NCI-H226 (cell line): ENCODE results near the gene SOCS6.
"Not testable (repeated sequence)": the region's sequence is repeated elsewhere in the genome, so short reads cannot be mapped to it uniquely, and the experiment has no call there.

Experiments used
- DNase-seq: peaks from one replicate; pipeline ENCODE4 v3.0.0-alpha.2; 2015

The SOCS6 gene

GRCh38 chr18:70324897-70325296, 36.1 kb downstream of the SOCS6 start:
- no peak for DNase-seq

- DNase-seq: no peak
These were observed 37.4 kb downstream of the SOCS6 start for GRCh38 chr18:70326255-70326654.

- DNase-seq: no peak
These were observed 39.3 kb downstream of the SOCS6 start for GRCh38 chr18:70328169-70328568.

GRCh38 chr18:70329071-70329470, 40.2 kb downstream of the SOCS6 start:
- DNase-seq: no peak

GRCh38 chr18:70330887-70331286, 42.0 kb downstream of the SOCS6 start:
- no peak for DNase-seq

GRCh38 chr18:70331456-70332097, 42.7 kb downstream of the SOCS6 start:
- no peak for DNase-seq

- DNase-seq: peak; percentile 15
These were observed 43.8 kb downstream of the SOCS6 start for GRCh38 chr18:70332694-70333093.

GRCh38 chr18:70333316-70333715, 44.5 kb downstream of the SOCS6 start:
- peak; percentile 37 for DNase-seq

GRCh38 chr18:70333757-70334156, 44.9 kb downstream of the SOCS6 start:
- peak; percentile 88 for DNase-seq

- DNase-seq: no peak
These were observed 45.4 kb downstream of the SOCS6 start for GRCh38 chr18:70334264-70334663.

GRCh38 chr18:70334728-70335329, 46.0 kb downstream of the SOCS6 start:
- no peak for DNase-seq

GRCh38 chr18:70335892-70336726, 47.3 kb downstream of the SOCS6 start:
- no peak for DNase-seq

GRCh38 chr18:70337139-70337972, 48.5 kb downstream of the SOCS6 start:
- peak; percentile 68 for DNase-seq

GRCh38 chr18:70338890-70339289, 50.0 kb downstream of the SOCS6 start:
- DNase-seq: no peak

- DNase-seq: no peak
These were observed 51.1 kb downstream of the SOCS6 start for GRCh38 chr18:70339915-70340314.

GRCh38 chr18:70348481-70348880, 59.6 kb downstream of the SOCS6 start:
- DNase-seq: not testable (repeated sequence)

- DNase-seq: no peak
These were observed 60.5 kb downstream of the SOCS6 start for GRCh38 chr18:70349316-70349715.

- DNase-seq: no peak
These were observed 65.2 kb downstream of the SOCS6 start for GRCh38 chr18:70354080-70354479.

- DNase-seq: no peak
These were observed 65.9 kb downstream of the SOCS6 start for GRCh38 chr18:70354771-70355170.

GRCh38 chr18:70355620-70356385, 67.0 kb downstream of the SOCS6 start:
- no peak for DNase-seq

- DNase-seq: peak; percentile 65
These were observed 69.2 kb downstream of the SOCS6 start for GRCh38 chr18:70358105-70358406.

GRCh38 chr18:70359071-70359470, 70.2 kb downstream of the SOCS6 start:
- DNase-seq: no peak
